ENCODE data around the gene EHD3. TPM values are rescaled to one million over a fixed set of nuclear protein-coding genes. Genes with fewer than 3 reads are reported as not detected.
"Not testable (repeated sequence)": the region's sequence is repeated elsewhere in the genome, so short reads cannot be mapped to it uniquely, and the experiment has no call there.

The EHD3 gene
- total RNA-seq, 1 donor from 2014 or later, result 13.2 TPM

DNA sequence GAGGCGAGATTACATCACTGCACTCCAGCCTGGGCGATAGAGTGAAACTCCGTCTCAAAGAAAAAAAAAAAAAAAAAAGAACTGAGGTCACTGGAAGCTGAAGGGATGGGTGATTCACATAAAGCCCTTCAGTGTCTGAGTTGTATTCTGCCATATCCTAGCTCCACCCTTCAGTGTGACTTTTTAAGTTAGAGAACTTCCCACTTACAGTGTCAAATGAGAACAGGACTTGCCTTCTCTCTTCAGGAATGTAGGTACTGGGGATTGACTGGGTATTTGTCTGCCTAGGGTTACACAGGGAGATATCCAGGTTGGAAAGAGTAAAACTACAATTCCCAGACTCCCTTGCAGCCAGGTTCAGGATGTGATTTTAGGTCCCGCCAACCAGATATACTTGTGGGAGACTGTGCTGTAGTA is 37.9 kb downstream of the EHD3 start:
- no peak for TF ChIP-seq CTCF (IDR thresholded peaks at IDR 0.05; ENCODE audit: unreplicated experiment)
- H3K36me3 Mint-ChIP-seq, result peaks cover 7% of the 10 kb centered on the region
- no peak for DNase-seq (ENCODE audit: low spot score in 2 of 2, unreplicated experiment in 2 of 2)

GRCh38 chr2:31274401-31275075 is 40.6 kb downstream of the EHD3 start:
- no peaks in the 10 kb centered on the region for H3K9me3 Mint-ChIP-seq
- no peak for DNase-seq (ENCODE audit: low spot score in 2 of 2, unreplicated experiment in 2 of 2)
- no peaks in the 10 kb centered on the region for H3K27me3 Mint-ChIP-seq (ENCODE audit: low read depth)
- H3K27ac Mint-ChIP-seq, result no peak overlapping the region
- peaks cover 61% of the 10 kb centered on the region for H3K4me1 Mint-ChIP-seq
- H3K4me3 Mint-ChIP-seq, result no peak overlapping the region
- no peak for TF ChIP-seq CTCF (IDR thresholded peaks at IDR 0.05; ENCODE audit: unreplicated experiment)
- no peaks in the 10 kb centered on the region for H3K36me3 Mint-ChIP-seq

More for the DNA sequence above, 37.9 kb downstream of the EHD3 start:
- Mint-ChIP-seq H3K27me3 (ENCODE audit: low read depth) (no peaks in the 10 kb centered on the region), H3K27ac (peak overlapping the region; percentile 94), H3K4me1 (peaks cover 62% of the 10 kb centered on the region), H3K9me3 (no peaks in the 10 kb centered on the region), H3K4me3 (no peak overlapping the region)

GRCh38 chr2:31275976-31276375 is 42.0 kb downstream of the EHD3 start:
- no peaks in the 10 kb centered on the region for H3K27me3 Mint-ChIP-seq (ENCODE audit: low read depth)
- H3K9me3 Mint-ChIP-seq, result no peaks in the 10 kb centered on the region
- H3K27ac Mint-ChIP-seq, result no peak overlapping the region
- no peak overlapping the region for H3K4me3 Mint-ChIP-seq
- no peak for TF ChIP-seq CTCF (IDR thresholded peaks at IDR 0.05; ENCODE audit: unreplicated experiment)
- no peaks in the 10 kb centered on the region for H3K36me3 Mint-ChIP-seq
- DNase-seq (ENCODE audit: low spot score in 2 of 2, unreplicated experiment in 2 of 2), result no peak
- peaks cover 51% of the 10 kb centered on the region for H3K4me1 Mint-ChIP-seq

GRCh38 chr2:31277621-31278020 is 43.7 kb downstream of the EHD3 start:
- Mint-ChIP-seq H3K36me3 (no peaks in the 10 kb centered on the region), H3K4me3 (no peak overlapping the region), H3K27me3 (ENCODE audit: low read depth) (no peaks in the 10 kb centered on the region), H3K27ac (peak overlapping the region; percentile 29), H3K9me3 (no peaks in the 10 kb centered on the region), H3K4me1 (peaks cover 38% of the 10 kb centered on the region)
- no peak for TF ChIP-seq CTCF (IDR thresholded peaks at IDR 0.05; ENCODE audit: unreplicated experiment)
- no peak for DNase-seq (ENCODE audit: low spot score in 2 of 2, unreplicated experiment in 2 of 2)

DNA sequence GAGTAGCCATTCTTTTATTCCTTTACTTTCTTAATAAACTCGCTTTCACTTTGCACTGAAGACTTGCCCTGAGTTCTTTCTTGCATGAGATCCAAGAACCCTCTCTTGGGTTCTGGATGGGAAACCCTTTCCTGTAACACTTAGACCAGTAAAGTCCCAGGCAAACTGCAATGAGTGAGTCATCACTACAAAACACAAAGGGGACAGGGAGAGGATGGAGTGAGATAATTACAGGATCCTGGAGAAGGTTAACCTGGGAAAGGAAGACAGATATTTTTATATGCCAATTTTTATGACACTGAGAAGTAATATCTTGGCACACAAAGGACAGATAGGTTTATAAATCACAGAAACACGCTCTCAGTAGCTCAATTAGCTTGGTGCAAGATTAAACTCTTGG is 48.7 kb downstream of the EHD3 start:
- Mint-ChIP-seq H3K4me3 (no peak overlapping the region), H3K27ac (no peak overlapping the region), H3K4me1 (peaks cover 18% of the 10 kb centered on the region), H3K9me3 (peaks cover 5% of the 10 kb centered on the region), H3K36me3 (no peaks in the 10 kb centered on the region), H3K27me3 (ENCODE audit: low read depth) (no peaks in the 10 kb centered on the region)
- no peak for TF ChIP-seq CTCF (IDR thresholded peaks at IDR 0.05; ENCODE audit: unreplicated experiment)
- DNase-seq (ENCODE audit: low spot score in 2 of 2, unreplicated experiment in 2 of 2), result no peak

GRCh38 chr2:31283193-31283919 is 49.4 kb downstream of the EHD3 start:
- not testable (repeated sequence) for H3K36me3 Mint-ChIP-seq; H3K27me3 Mint-ChIP-seq (ENCODE audit: low read depth); DNase-seq (ENCODE audit: low spot score in 2 of 2, unreplicated experiment in 2 of 2); H3K4me3 Mint-ChIP-seq; H3K9me3 Mint-ChIP-seq; H3K27ac Mint-ChIP-seq
- H3K4me1 Mint-ChIP-seq, result peaks cover 18% of the 10 kb centered on the region
